Activated B cell treated with CpG ODN at 0.5 μM for 24 hours (primary cell): Measurements from ENCODE around the gene SHH. TPM values are rescaled to one million over a fixed set of nuclear protein-coding genes. Genes with fewer than 3 reads are reported as not detected.

ENCODE experiments used
- ATAC-seq: fragments of 200-7000 bp; cut with Tn5 transposase; one replicate; pipeline ENCODE4 v1.10.0; 2021; ENCODE audit warnings: low read depth, mild to moderate bottlenecking, moderate library complexity
- CTCF ChIA-PET: fragments of 350-600 bp; sonication (Branson Sonifier 250); formaldehyde crosslinking; loops from one replicate; lab custom pipeline; 2021; ENCODE audit warnings: antibody characterized with exemption; lab: Charles Lee
- POLR2A ChIA-PET: fragments of 350-600 bp; sonication (Branson Sonifier 250); formaldehyde crosslinking; loops from one replicate; lab custom pipeline; 2021; ENCODE audit warnings: antibody characterized with exemption; lab: Charles Lee
- DNase-seq: peaks from one replicate; pipeline ENCODE4 v3.0.0; 2022
- H3K27ac Mint-ChIP-seq: one replicate; pipeline ENCODE4 v1.8.0; 2020; ENCODE audit warnings: mixed read lengths
- H3K27me3 Mint-ChIP-seq: one replicate; pipeline ENCODE4 v1.8.0; 2021; ENCODE audit warnings: mixed read lengths
- H3K36me3 Mint-ChIP-seq: one replicate; pipeline ENCODE4 v1.8.0; 2021; ENCODE audit warnings: low read depth, mixed read lengths
- H3K4me1 Mint-ChIP-seq: one replicate; pipeline ENCODE4 v1.8.0; 2021; ENCODE audit warnings: mixed read lengths
- H3K4me3 Mint-ChIP-seq: one replicate; pipeline ENCODE4 v1.8.0; 2020; ENCODE audit warnings: mild to moderate bottlenecking, mixed read lengths
- H3K9me3 Mint-ChIP-seq: one replicate; pipeline ENCODE4 v1.8.0; 2020; ENCODE audit warnings: mixed read lengths
- intact Hi-C: fragments of 100-400 bp; cut with micrococcal nuclease; formaldehyde crosslinking; loops from one replicate; pipeline ENCODE4 v1.15.1; 2024
- total RNA-seq: library from RNA; stranded (reverse); gene quantifications from 2 replicates; pipeline ENCODE4 v1.2.3, GENCODE V29; 2022
- TF ChIP-seq, protein P1 (sequence below): fragments of 200-600 bp; IDR thresholded peaks from one replicate; pipeline ENCODE4 v1.8.0; 2022; ENCODE audit warnings: antibody characterized with exemption, mild to moderate bottlenecking

SHH gene
- total RNA-seq, 1 donor from 2014 or later, result not detected

- Mint-ChIP-seq H3K4me1 (no peaks in the 10 kb centered on the region), H3K4me3 (no peak overlapping the region), H3K36me3 (no peaks in the 10 kb centered on the region), H3K27ac (no peak overlapping the region), H3K27me3 (peaks cover 34% of the 10 kb centered on the region), H3K9me3 (no peaks in the 10 kb centered on the region)
- intact Hi-C loops, result no loop called here
- ATAC-seq (no peak), DNase-seq (no peak)
- POLR2A ChIA-PET, result no interaction called here
- TF ChIP-seq, protein P1, sequence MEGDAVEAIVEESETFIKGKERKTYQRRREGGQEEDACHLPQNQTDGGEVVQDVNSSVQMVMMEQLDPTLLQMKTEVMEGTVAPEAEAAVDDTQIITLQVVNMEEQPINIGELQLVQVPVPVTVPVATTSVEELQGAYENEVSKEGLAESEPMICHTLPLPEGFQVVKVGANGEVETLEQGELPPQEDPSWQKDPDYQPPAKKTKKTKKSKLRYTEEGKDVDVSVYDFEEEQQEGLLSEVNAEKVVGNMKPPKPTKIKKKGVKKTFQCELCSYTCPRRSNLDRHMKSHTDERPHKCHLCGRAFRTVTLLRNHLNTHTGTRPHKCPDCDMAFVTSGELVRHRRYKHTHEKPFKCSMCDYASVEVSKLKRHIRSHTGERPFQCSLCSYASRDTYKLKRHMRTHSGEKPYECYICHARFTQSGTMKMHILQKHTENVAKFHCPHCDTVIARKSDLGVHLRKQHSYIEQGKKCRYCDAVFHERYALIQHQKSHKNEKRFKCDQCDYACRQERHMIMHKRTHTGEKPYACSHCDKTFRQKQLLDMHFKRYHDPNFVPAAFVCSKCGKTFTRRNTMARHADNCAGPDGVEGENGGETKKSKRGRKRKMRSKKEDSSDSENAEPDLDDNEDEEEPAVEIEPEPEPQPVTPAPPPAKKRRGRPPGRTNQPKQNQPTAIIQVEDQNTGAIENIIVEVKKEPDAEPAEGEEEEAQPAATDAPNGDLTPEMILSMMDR, result no peak
- CTCF ChIA-PET, result no interaction called here
These were observed 12.1 kb upstream of the SHH start for GRCh38 chr7:155824227-155824886.

GRCh38 chr7:155821851-155822250 lies 9.6 kb upstream of the SHH start:
- ATAC-seq, result no peak
- Mint-ChIP-seq H3K36me3 (no peaks in the 10 kb centered on the region), H3K4me1 (no peaks in the 10 kb centered on the region), H3K9me3 (no peaks in the 10 kb centered on the region), H3K4me3 (no peak overlapping the region), H3K27me3 (peaks cover 35% of the 10 kb centered on the region), H3K27ac (no peak overlapping the region)
- intact Hi-C loops, result no loop called here
- DNase-seq, result no peak
- TF ChIP-seq, protein P1, result no peak
- ChIA-PET POLR2A (no interaction called here), CTCF (no interaction called here)

DNA sequence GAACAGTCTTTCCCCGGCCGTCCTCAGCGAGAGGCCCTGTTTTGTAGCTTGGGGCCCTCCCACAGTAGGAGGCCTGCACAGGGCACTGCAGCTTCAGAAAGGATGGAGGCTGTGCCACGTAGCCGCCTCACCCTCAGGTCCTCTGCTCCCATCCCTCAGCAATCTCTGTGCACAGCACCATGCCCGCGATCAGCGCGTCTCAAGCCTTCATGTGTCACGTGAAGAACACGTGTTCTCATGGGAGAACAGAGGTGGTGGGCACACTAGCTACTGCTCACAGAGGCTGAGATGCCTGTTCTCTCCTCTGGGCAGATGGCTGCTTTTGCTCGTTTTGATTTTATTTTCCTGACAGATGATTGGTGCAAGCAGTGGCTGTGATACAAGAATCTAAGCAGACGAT lies 8.5 kb upstream of the SHH start:
- ChIA-PET CTCF (no interaction called here), POLR2A (no interaction called here)
- intact Hi-C loops, result no loop called here
- no peaks in the 10 kb centered on the region for H3K36me3 Mint-ChIP-seq
- no peaks in the 10 kb centered on the region for H3K9me3 Mint-ChIP-seq
- no peak overlapping the region for H3K27ac Mint-ChIP-seq
- no peak for ATAC-seq
- H3K4me1 Mint-ChIP-seq, result no peaks in the 10 kb centered on the region
- no peak for DNase-seq
- peaks cover 34% of the 10 kb centered on the region for H3K27me3 Mint-ChIP-seq
- TF ChIP-seq, protein P1, result no peak
- no peak overlapping the region for H3K4me3 Mint-ChIP-seq

DNA sequence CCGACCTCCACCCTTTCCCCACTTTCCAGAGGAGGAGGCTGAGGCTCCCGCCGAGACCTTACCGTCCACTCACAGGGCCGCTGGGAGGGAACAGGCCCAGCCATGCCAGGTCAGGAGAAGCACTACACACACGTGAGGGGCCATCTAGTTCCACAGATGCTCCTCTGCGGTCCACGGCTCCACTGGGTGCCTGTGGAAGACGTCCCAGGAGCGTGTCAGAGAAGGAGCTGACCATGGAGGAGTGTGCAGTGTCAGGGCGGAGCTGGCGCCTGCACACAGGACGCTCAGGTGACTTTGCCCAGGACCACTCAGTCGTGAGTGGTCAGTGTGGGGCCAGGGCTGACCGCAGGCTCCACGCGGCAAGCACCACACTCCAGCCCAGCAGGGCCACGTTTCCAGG lies 8.0 kb upstream of the SHH start:
- Mint-ChIP-seq H3K36me3 (no peaks in the 10 kb centered on the region), H3K27me3 (peaks cover 39% of the 10 kb centered on the region), H3K9me3 (no peaks in the 10 kb centered on the region), H3K4me1 (peaks cover 4% of the 10 kb centered on the region), H3K27ac (no peak overlapping the region), H3K4me3 (no peak overlapping the region)
- no peak for DNase-seq
- intact Hi-C loops, result no loop called here
- ChIA-PET CTCF (no interaction called here), POLR2A (no interaction called here)
- no peak for ATAC-seq
- TF ChIP-seq, protein P1, result no peak

DNA sequence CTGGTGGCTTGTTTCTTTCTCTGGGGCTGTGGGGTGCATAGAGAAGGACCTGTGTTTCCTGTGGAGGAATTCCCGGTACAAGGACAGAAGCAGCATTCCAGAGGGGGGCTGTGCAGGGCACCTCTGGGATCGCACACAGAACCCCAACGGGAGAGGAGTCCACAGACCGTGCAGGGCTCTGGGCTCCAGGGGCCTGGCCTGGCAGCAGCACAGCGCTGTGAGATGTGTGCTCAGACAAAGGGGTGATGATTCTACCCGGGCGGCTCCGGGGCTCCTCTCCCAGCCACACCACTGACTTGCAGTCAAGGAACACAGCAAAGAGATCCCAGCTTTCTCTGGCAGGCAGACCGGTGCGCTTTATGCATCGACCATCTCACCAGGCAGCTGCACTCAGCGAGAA lies 6.9 kb upstream of the SHH start:
- H3K36me3 Mint-ChIP-seq, result no peaks in the 10 kb centered on the region
- no peak overlapping the region for H3K27ac Mint-ChIP-seq
- peaks cover 4% of the 10 kb centered on the region for H3K4me1 Mint-ChIP-seq
- H3K27me3 Mint-ChIP-seq, result peaks cover 38% of the 10 kb centered on the region
- no peak overlapping the region for H3K4me3 Mint-ChIP-seq
- DNase-seq (no peak), ATAC-seq (no peak)
- intact Hi-C loops, result no loop called here
- TF ChIP-seq, protein P1, result no peak
- CTCF ChIA-PET, result no interaction called here
- no peaks in the 10 kb centered on the region for H3K9me3 Mint-ChIP-seq
- POLR2A ChIA-PET, result no interaction called here
